OCI-LY3 (cell line): ENCODE results near the gene SEZ6L.

Experiments used
- H2AFZ ChIP-seq: fragments of 200-600, 300-600 bp; shearing (Covaris generic); 2 replicates; pipeline ENCODE4 v1.6.0; 2014; ENCODE audit warnings: antibody characterized with exemption, low read depth, low read length
- H3K27ac ChIP-seq: fragments of 200-600, 300-600 bp; sonication (generic); 2 replicates; pipeline ENCODE4 v1.5.1; 2014; ENCODE audit warnings: mild to moderate bottlenecking, low read length, moderate library complexity, mixed read lengths
- H3K27me3 ChIP-seq: fragments of 200-600, 300-600 bp; sonication (generic); 2 replicates; pipeline ENCODE4 v1.6.1; 2014; ENCODE audit warnings: low read depth, low read length, mixed read lengths
- H3K36me3 ChIP-seq: fragments of 200-600, 300-600 bp; sonication (generic); replicated peaks from 2 replicates; pipeline ENCODE3; 2014; ENCODE audit warnings: low read depth, low read length, mixed read lengths
- H3K4me1 ChIP-seq: fragments of 300-600, 200-600 bp; sonication (generic); 2 replicates; pipeline ENCODE4 v1.6.1; 2014; ENCODE audit warnings: low read length, mixed read lengths
- H3K4me2 ChIP-seq: fragments of 200-600, 300-600 bp; sonication (generic); 2 replicates; pipeline ENCODE4 v1.6.1; 2014; ENCODE audit warnings: low read length, mixed read lengths
- H3K4me3 ChIP-seq: fragments of 300-600, 200-600 bp; sonication (generic); 2 replicates; pipeline ENCODE4 v1.5.1; 2014; ENCODE audit warnings: antibody characterized with exemption, mild to moderate bottlenecking, low read length, moderate library complexity
- H3K79me2 ChIP-seq: fragments of 300-600, 200-600 bp; shearing (Covaris generic); 2 replicates; pipeline ENCODE4 v1.6.1; 2014; ENCODE audit warnings: mild to moderate bottlenecking, low read length, mixed read lengths
- H3K9ac ChIP-seq: fragments of 300-600, 200-600 bp; shearing (Covaris generic); 2 replicates; pipeline ENCODE4 v1.6.0; 2014; ENCODE audit warnings: mild to moderate bottlenecking, low read length, moderate library complexity
- H3K9me3 ChIP-seq: fragments of 200-600, 300-600 bp; shearing (Covaris generic); 2 replicates; pipeline ENCODE4 v1.6.1; 2014; ENCODE audit warnings: low read length, mixed read lengths; ENCODE audit not compliant: insufficient read depth
- H4K20me1 ChIP-seq: fragments of 200-600, 300-600 bp; sonication (generic); 2 replicates; pipeline ENCODE4 v1.6.1; 2016; ENCODE audit warnings: low read length, mixed read lengths; ENCODE audit not compliant: insufficient read depth
- CTCF ChIP-seq: fragments of 200-600, 300-600 bp; sonication (generic); IDR thresholded peaks from 2 replicates; pipeline ENCODE4 v1.5.1; 2014; ENCODE audit warnings: antibody characterized with exemption, low read length, low read depth
- EZH2phosphoT487 ChIP-seq: fragments of 200-600 bp; shearing (Covaris generic); IDR thresholded peaks from 2 replicates; pipeline ENCODE4 v1.6.1; 2018; ENCODE audit warnings: antibody characterized with exemption, mixed run types, low read depth

SEZ6L gene

GRCh38 chr22:26360169-26360885 is 191.1 kb downstream of the SEZ6L start:
- Histone ChIP-seq H3K27me3 (peaks cover 29% of the 10 kb centered on the region), H3K9me3 (no peaks in the 10 kb centered on the region), H3K4me2 (peak overlapping the region; percentile 68), H3K36me3 (no peaks in the 10 kb centered on the region), H3K4me3 (peak overlapping the region; percentile 68), H3K4me1 (peaks cover 14% of the 10 kb centered on the region), H3K79me2 (no peaks in the 10 kb centered on the region), H4K20me1 (no peaks in the 10 kb centered on the region; the same call in 1 of the 2 replicates), H2AFZ (peak overlapping the region; percentile 78), H3K9ac (peak overlapping the region; percentile 15; the same call in 1 of the 2 replicates), H3K27ac (no peak overlapping the region)
- no peak for TF ChIP-seq EZH2phosphoT487
- TF ChIP-seq CTCF = peak; percentile 97

- peaks cover 14% of the 10 kb centered on the region for H3K4me1 ChIP-seq
- H3K9ac ChIP-seq = no peak overlapping the region
- no peak overlapping the region for H3K4me2 ChIP-seq
- no peaks in the 10 kb centered on the region for H3K9me3 ChIP-seq
- peaks cover 29% of the 10 kb centered on the region for H3K27me3 ChIP-seq
- no peak overlapping the region for H2AFZ ChIP-seq
- no peaks in the 10 kb centered on the region for H3K36me3 ChIP-seq
- no peaks in the 10 kb centered on the region for H3K79me2 ChIP-seq
- no peak overlapping the region for H3K4me3 ChIP-seq
- no peak overlapping the region for H3K27ac ChIP-seq
- TF ChIP-seq CTCF (no peak), EZH2phosphoT487 (no peak)
- no peaks in the 10 kb centered on the region; the same call in 1 of the 2 replicates for H4K20me1 ChIP-seq
Observed at GRCh38 chr22:26362471-26362870, 193.2 kb downstream of the SEZ6L start.

DNA sequence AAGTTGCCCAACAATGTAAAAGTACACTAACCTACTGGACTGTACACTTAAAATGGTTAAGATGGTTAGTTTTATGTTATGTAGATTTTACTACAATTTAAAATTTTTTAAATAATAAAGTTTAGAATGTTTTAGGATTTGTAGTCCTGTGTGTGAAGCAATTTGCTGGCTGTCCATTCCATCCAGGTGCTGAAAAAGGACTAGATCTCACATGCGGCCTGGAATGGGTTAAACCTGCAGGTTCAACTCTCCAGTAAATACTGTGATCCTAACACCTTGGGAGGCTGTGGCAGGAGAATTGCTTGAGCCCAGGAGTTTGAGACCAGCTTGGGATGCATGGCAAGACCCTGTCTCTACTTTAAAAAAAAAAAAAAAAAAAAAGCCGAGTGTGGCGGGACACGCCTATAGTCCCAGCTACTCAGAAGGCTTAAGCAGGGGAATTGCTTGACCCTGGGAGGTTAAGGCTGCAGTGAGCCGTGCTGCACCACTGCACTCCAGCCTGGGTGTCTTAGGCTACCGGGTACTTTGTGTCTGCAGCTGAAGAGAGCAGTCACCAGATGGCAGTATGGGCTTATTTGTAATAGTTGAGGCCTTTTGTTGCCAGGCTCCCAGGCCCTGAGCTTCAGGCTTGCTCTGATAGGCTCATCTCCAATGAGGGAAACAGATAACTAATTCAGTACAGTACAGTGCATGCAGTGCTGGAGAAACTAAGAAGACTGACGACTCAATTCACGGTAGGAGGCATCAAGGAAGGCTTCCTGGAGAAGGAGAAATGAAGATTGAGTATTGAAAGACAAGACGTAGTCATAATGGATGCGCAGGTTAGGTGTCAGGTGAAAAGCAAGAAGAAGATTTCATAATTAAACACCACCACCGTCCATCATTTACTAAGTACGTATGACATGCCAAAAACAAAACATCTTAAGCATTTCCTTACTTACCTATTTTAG is 195.1 kb downstream of the SEZ6L start:
- H3K27me3 ChIP-seq = peaks cover 34% of the 10 kb centered on the region
- no peaks in the 10 kb centered on the region for H3K79me2 ChIP-seq
- peaks cover 14% of the 10 kb centered on the region for H3K4me1 ChIP-seq
- TF ChIP-seq EZH2phosphoT487 (no peak), CTCF (peak; percentile 83)
- no peaks in the 10 kb centered on the region for H3K36me3 ChIP-seq
- H3K9ac ChIP-seq = no peak overlapping the region
- H3K4me2 ChIP-seq = no peak overlapping the region
- no peaks in the 10 kb centered on the region for H3K9me3 ChIP-seq
- no peak overlapping the region for H3K4me3 ChIP-seq
- H3K27ac ChIP-seq = no peak overlapping the region
- H4K20me1 ChIP-seq = no peaks in the 10 kb centered on the region; the same call in 1 of the 2 replicates
- H2AFZ ChIP-seq = no peak overlapping the region
